DND-41 (cell line): Measurements from ENCODE around the gene IL22RA1.

Source experiments
- ATAC-seq: fragments of 200-7000 bp; cut with Tn5 transposase; 3 replicates; pipeline ENCODE4 v1.9.1; 2021; ENCODE audit warnings: low read depth; ENCODE audit not compliant: insufficient read depth
- DNase-seq: peaks from one replicate; pipeline ENCODE4 v3.0.0-alpha.2; 2020
- H2AFZ ChIP-seq: 2 replicates; pipeline ENCODE4 v1.6.0; 2012; ENCODE audit warnings: low read depth, low read length
- H3K27ac ChIP-seq: 2 replicates; pipeline ENCODE4 v1.5.1; 2012; ENCODE audit warnings: low read length, inconsistent platforms
- H3K27me3 ChIP-seq: fragments of 200-600 bp; sonication (generic); 2 replicates; pipeline ENCODE4 v1.6.0; 2012; ENCODE audit warnings: low read length, mild to moderate bottlenecking, inconsistent platforms; ENCODE audit not compliant: insufficient read depth, poor library complexity
- H3K36me3 ChIP-seq: 2 replicates; pipeline ENCODE4 v1.5.1; 2012; ENCODE audit warnings: low read length, inconsistent platforms; ENCODE audit not compliant: insufficient read depth
- H3K4me1 ChIP-seq: 2 replicates; pipeline ENCODE4 v1.5.1; 2012; ENCODE audit warnings: mild to moderate bottlenecking, low read length; ENCODE audit not compliant: insufficient read depth
- H3K4me2 ChIP-seq: 2 replicates; pipeline ENCODE4 v1.6.0; 2012; ENCODE audit warnings: mild to moderate bottlenecking, moderate library complexity, low read length, inconsistent platforms; ENCODE audit not compliant: insufficient read depth
- H3K4me3 ChIP-seq, 2 experiments: fragments of 200-600 bp in 1 of 2; shearing (Covaris generic) in 1 of 2; 2 replicates each; pipeline ENCODE4 v1.5.1; 2012 to 2016; ENCODE audit warnings: inconsistent platforms in 2 of 2, low read length in 2 of 2, mild to moderate bottlenecking in 2 of 2, low read depth in 1 of 2, moderate library complexity in 1 of 2
- H3K79me2 ChIP-seq: 2 replicates; pipeline ENCODE4 v1.6.0; 2012; ENCODE audit warnings: low read length, inconsistent platforms; ENCODE audit not compliant: insufficient read depth
- H3K9ac ChIP-seq: 2 replicates; pipeline ENCODE4 v1.6.0; 2012; ENCODE audit warnings: low read depth, mild to moderate bottlenecking, inconsistent platforms, low read length, moderate library complexity
- H3K9me3 ChIP-seq: 2 replicates; pipeline ENCODE4 v1.5.1; 2012; ENCODE audit warnings: low read length, moderate library complexity, mild to moderate bottlenecking, inconsistent platforms; ENCODE audit not compliant: insufficient read depth, severe bottlenecking
- H4K20me1 ChIP-seq: 2 replicates; pipeline ENCODE4 v1.6.0; 2012; ENCODE audit warnings: low read length; ENCODE audit not compliant: insufficient read depth
- CTCF ChIP-seq: IDR thresholded peaks from 2 replicates; pipeline ENCODE4 v1.5.1; 2012; ENCODE audit warnings: borderline replicate concordance, low read length, moderate library complexity, mild to moderate bottlenecking; ENCODE audit not compliant: poor library complexity, severe bottlenecking; ENCODE audit errors: extremely low read depth
- EZH2 ChIP-seq: IDR thresholded peaks from 3 replicates; pipeline ENCODE4 v1.6.1; 2012; ENCODE audit warnings: borderline replicate concordance, low read depth, mild to moderate bottlenecking, moderate library complexity, low read length, inconsistent platforms; ENCODE audit not compliant: severe bottlenecking

The IL22RA1 gene

GRCh38 chr1:24095140-24095859, 47.6 kb downstream of the IL22RA1 start:
- Histone ChIP-seq H3K9ac (no peak overlapping the region), H3K36me3 (no peaks in the 10 kb centered on the region), H3K4me1 (no peaks in the 10 kb centered on the region), H3K27ac (no peak overlapping the region), H2AFZ (no peak overlapping the region), H3K9me3 (no peaks in the 10 kb centered on the region), H3K4me3 (no peak overlapping the region), H3K27me3 (no peaks in the 10 kb centered on the region), H4K20me1 (peaks cover 5% of the 10 kb centered on the region; the same call in 1 of the 2 replicates), H3K79me2 (no peaks in the 10 kb centered on the region), H3K4me2 (no peak overlapping the region)
- TF ChIP-seq CTCF (no peak), EZH2 (no peak)
- ATAC-seq (no peak), DNase-seq (no peak)

GRCh38 chr1:24094554-24094953, 48.4 kb downstream of the IL22RA1 start:
- no peaks in the 10 kb centered on the region for H3K27me3 ChIP-seq
- peaks cover 5% of the 10 kb centered on the region; the same call in 1 of the 2 replicates for H4K20me1 ChIP-seq
- TF ChIP-seq CTCF = no peak
- no peak for TF ChIP-seq EZH2
- no peaks in the 10 kb centered on the region for H3K9me3 ChIP-seq
- ATAC-seq (no peak), DNase-seq (no peak)
- no peak overlapping the region for H3K9ac ChIP-seq
- no peaks in the 10 kb centered on the region for H3K4me1 ChIP-seq
- no peak overlapping the region for H2AFZ ChIP-seq
- no peak overlapping the region for H3K4me2 ChIP-seq
- H3K36me3 ChIP-seq = no peaks in the 10 kb centered on the region
- H3K4me3 ChIP-seq = no peak overlapping the region
- no peaks in the 10 kb centered on the region for H3K79me2 ChIP-seq
- no peak overlapping the region for H3K27ac ChIP-seq

GRCh38 chr1:24093732-24094131, 49.2 kb downstream of the IL22RA1 start:
- Histone ChIP-seq H3K27ac (no peak overlapping the region), H2AFZ (no peak overlapping the region), H3K4me1 (0 out of 2 replicates have a peak, but pooled peaks cover 4% of the 10 kb centered on the region), H3K4me3 (no peak overlapping the region), H4K20me1 (peaks cover 5% of the 10 kb centered on the region; the same call in 1 of the 2 replicates), H3K27me3 (no peaks in the 10 kb centered on the region), H3K79me2 (no peaks in the 10 kb centered on the region), H3K4me2 (no peak overlapping the region), H3K9me3 (no peaks in the 10 kb centered on the region), H3K9ac (no peak overlapping the region), H3K36me3 (no peaks in the 10 kb centered on the region)
- no peak for ATAC-seq
- TF ChIP-seq CTCF = no peak
- TF ChIP-seq EZH2 = no peak
- DNase-seq = no peak
